ENCODE data around the gene B9D1.

B9D1 gene

DNA sequence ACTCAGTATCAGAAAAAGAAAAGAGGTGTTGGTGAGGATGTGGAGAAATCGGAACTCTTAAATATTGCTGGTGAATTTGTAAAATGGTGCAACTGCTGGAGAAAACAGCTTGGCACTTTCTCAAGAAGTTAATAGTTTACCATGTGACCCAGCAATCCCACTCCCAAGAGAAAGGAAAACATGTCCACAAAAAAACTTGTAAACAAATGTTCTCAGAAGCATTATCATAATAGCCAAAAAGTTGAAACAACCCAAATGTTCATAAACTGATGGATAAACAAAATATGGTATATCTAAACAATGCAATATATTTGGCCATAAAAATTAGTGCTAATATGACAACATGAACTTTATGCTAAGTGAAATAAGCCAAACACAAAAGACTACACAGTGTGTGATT is 13.2 kb upstream of the B9D1 start:
- no peak for DNase-seq

DNA sequence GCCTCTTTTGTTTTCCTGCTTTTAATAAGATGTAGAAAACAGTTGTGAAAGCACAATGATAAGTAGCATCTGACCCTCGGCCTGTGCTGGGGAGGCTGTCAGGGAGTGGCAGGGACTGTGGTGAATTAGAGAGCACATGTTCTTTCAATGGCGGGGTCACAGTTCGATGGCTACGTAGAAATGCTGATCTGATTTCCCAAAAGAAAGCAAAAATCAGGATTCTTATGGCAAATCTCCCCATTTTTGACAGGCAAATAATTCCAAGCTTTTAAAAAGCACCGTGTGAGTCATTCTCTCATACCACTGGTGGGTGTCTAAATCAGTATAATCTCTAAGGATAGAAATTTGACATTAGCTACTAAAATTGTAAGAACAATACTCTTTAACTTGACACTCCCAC is 11.6 kb upstream of the B9D1 start:
- DNase-seq: no peak

DNA sequence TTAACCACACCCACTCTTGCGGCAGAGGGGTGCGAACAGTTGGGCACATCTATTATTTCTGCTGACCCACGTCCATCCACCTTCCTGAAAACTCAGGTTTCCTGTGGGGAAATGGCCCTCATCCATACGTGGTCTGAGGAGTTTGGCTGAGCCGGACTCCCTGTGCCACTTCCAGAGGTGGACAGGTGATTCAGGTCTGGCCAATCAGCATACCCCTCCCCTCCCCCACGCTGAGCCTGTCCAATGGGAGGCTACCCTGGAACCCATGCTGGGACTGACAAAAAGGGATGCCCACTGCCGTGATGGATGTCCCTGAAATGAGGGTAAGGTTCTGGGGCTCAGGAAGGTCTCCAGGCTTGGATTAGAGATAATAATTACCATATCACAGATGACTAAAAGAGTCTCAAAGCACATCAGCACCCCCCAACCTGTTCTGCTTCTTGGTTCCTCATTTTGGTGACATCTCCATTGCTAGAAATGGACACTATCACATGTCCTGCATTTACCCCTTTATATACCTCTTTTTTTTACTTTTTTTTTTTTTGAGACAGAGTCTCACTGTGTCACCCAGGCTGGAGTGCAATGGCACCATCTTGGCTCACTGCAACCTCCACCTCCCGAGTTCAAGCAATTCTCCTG is 10.5 kb upstream of the B9D1 start:
- no peak for DNase-seq

DNA sequence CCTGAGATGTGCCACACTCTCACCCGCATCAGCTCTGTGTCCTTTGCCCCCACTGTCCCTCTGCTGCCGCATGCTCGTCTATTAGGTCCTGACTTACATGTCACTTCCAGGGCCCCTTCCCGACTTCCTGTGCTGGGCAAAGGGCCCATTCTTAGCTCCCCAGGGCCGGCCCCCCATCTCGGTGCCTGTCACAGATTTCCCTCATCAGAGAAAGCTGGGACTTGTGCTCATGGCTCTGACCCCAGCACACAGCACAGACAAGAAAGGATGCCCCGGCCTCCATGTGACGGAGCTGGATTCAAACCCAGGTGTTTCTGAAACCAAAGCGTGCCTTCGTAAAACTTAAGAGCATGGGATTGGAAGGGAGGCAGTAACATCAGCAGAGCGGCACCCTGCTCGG is 9.9 kb upstream of the B9D1 start:
- no peak for DNase-seq

DNA sequence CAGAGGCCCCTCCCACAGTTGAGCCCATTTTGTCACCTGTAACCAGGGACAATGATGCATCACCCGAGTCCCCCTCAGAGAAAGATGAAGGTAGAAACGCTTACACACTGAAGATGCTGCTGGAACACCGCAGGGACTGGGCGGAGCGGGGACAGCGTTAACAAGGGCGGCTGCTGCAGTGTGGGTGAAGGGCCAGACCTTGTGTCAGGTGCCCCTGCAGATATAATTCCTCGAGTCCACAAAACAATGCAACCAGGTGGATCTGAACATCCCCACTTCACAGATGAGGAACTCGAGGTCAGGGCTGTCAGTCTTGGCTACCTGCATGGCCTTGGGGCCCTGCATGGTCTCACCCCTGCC is 9.5 kb upstream of the B9D1 start:
- no peak for DNase-seq

DNA sequence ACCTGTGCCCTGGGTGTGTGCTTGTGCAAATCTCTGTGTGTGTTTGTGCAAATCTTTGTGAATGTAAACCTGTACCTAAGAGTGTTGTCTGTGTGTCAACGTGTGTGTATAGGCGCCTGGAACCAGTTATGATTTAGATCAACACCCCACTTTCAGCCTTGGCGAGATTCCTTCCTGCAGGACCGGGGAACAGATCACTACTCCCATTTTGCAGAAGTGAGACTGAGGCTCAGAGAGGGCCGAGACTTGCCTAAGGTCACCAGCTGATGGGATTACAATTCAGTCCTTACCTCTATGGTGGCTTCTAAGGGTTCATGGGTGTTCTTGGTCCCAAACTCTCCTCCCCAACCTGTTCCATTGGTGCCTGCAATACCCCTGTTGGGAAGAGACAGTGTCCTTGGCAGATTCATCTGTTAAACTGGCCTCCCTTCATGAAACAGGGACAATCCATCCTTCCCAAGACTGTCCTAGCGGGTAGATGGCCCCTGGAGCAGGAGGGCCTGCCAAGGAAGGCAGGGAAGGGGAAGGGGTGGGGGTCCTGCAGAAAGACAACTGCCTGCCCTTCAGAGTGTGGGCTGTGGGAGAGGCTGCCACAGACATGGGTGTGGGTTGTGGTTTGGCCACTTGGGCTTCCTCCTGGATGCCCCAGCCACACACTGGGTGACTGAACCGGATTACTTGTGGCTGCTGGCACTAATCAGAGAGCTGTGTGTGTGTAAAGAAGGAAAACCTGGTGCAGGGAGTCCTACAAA is 8.9 kb upstream of the B9D1 start:
- peak in 1 of 2 donors; percentile 22 for DNase-seq

DNA sequence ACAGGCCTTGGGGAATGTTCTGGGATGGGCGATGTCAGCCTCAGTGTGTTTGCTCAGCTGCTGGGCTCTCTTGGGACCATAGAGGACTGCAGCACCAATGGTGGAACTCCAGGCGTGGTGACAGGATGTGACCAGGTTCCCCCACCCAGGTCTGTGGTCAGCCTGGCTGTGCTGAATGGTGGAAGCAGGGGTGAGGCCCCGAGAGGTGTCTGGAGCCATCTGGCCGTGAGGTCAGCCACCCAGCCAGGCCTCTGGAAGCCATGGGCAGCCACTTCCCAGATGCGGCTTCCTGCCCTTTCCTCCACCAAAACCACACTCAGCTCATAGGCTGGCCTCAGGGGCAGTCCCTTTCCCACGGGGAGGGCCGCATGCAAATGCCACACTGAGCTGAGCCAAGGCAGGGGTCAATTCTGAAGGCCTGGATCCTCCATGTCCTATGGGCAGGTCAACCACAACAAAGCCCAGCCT is 8.0 kb upstream of the B9D1 start:
- peak; percentile 42 to 43 for DNase-seq

DNA sequence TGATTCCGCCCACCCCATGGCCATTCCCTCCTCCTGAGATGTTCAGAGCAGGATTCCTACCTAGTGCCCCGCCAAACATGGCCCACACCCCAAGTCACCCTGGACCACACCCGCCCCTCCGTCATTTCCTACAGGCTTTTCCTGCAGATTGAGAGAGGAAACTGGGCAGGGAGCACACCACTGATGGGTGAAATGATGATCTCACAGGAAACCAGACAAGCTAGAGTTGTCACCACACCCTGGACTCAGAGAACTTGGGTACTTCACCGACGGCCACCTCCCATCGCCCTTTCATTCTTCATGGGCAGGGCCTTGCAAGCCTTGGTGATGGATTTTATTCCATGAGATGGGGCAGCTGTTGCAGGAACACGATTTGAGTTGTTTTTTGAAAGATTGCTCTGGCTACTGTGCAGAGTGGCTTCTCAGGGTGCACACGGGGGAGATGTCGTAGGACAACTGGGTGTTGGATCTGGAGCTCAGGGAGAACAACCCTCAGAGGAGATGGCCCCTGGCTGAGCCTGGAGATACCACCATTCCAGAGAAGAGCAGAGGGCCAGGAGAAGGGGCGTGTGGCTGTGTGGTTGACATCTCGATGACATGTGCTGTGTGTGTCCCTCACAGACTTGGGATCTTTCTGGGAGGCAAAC is 7.4 kb upstream of the B9D1 start:
- DNase-seq: peak; percentile 59 to 62

DNA sequence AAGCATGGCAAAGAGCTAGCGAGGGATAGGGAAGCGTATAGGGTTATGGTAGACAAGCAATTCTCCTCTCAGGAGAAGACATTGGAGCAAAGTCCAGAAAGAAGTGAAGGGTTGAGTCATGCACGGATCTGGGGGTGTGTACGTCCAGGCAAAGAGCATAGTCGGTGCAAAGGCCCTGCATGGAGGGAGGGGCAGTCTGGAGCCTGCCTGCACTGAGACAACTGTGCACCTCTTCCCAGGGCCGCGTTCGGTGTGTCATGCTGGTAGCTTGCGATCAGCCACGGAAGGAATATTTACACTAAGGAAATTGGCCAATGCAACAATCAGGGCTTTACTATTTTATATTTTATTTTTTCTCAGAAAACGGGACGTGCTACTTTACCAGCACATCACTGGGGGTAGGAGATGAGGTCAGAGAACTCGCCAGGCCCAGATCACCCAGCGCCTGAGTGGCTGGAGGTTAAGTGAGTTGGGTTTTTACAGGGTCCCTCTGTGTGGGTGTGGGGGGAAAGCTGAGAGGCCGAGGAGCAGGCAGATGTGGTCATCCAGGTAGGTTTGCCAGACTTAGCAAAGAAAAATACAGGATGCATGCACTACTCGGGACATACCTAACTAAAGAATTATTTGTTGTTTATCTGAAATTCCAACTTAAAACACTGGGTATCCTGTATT is 6.7 kb upstream of the B9D1 start:
- no peak for DNase-seq

DNA sequence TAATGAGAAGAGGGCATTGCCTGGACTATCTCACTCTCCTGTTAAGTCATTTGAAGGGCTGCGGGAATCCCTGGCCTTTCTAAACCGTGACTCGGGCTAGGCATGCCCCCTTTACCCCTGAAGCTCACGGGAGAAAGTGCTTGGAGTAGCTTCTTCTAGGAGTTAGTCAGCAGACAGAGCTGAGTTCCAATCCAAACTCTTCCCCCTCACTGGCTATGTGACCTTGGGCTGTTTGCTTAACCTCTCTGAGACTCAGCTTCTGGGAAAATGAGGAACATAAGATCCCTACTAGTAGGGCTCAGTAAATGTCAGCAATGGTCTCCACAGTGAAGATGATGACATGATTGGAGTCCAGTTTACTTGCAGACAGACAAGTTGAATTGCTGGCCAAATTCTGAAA is 5.7 kb upstream of the B9D1 start:
- no peak for DNase-seq

DNA sequence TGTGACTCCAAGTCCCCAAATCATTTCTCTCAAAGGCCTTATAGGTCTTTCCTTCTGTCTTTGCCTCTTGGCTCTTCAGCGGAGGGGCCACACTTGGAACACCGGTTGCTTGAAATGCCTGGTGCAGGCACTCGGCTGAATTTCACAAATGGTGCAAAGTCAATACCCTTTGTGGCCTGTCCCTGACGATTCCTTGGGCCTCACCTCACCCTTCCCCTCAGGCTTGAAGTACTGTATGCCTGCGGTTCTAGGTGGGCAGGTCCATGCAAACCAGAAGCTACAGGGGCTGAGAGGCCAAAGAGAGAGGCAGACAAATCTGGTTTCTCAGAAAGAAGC is 4.1 kb upstream of the B9D1 start:
- DNase-seq: no peak

DNA sequence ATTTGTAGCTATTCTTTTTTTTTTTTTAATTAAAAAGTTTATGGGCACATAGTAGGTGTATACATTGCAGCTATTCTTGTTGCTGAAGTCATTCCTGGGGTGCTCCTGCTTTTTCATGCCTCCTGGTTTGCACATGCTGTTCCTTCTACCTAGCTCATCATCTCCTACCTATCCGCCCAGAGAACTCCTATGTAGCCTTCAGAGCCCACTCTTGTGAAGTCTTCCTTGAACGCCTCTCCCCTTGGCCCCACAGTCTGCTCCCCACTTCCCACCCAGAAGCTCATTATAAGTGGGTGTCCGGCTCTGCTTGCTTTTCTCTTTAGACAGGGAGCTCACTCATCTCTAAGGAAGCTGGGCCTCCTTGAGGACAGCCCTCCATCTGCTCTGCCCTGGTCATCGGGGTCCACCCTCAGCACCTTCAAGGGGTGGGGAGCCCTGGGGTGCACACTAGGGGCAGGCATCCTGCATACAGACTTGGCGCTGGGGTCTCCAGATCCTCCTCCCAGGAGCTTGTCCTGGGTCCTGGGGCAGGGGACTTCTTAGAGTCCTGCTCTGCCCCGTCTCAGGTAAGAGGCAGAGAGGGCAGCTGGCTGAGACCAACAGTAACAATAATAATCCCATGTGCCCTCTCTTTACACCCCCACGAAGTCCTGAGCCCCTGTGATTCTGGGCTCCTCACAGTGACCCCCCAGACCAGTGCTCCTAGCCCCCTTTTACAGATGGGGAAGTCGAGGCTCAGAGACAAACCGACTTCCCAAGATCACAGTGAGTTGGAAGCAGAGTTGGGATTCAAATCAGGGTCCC is 3.5 kb upstream of the B9D1 start:
- DNase-seq: no peak

DNA sequence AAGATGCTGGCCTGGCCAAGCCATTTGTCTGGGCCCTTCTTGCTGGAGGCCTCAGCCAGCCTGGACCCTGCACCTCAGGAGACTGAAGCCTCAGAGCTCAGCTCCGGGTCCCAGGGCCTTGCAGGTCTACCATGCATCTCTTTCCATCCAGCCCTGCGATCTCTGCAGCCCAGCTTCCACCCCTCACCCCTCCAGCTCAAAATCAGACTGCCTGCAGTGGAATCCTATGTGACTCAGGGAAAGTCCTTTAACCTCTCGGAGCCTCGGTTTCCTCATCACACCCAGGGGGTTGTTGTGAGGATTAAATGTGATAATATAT is 2.9 kb upstream of the B9D1 start:
- DNase-seq: no peak

DNA sequence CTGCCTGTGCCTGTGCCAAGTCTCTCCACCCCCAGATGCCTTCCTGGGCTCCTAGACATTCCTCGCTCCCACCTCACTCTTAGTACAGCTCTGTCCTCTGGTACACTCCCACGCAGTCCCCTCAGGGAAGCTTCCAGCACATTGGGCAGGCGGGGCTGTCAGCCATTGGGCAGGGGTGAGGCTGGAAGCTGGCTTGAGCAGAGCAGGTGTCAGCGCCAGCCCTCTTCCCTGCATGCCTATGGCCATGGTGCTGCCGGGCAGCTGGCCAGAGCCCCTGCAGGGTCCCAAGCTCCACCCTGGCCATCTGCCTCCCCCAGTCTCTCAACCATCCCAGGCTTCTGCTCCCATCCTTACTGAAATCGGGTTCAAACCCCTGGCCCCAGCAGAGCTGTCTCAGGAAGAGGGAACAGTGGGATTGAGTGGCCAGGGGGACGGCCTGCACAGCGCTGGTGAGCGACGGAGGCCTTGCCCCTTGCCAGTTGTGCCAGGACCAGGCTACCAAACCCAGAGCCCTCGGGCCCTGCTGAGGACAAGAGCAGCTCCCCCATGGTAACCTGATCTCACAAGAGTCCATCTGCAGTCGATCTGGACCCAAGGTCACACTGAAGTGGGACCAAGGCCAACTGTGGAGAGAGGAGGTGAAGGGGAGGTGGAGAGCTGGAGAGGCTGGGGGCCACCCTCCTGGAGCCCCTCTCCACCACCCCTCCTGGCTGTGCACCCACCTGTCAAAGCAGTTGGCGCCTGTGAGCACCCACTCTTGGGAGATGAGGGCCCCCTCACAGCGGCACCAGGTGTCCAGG is 2.4 kb upstream of the B9D1 start:
- DNase-seq: no peak

DNA sequence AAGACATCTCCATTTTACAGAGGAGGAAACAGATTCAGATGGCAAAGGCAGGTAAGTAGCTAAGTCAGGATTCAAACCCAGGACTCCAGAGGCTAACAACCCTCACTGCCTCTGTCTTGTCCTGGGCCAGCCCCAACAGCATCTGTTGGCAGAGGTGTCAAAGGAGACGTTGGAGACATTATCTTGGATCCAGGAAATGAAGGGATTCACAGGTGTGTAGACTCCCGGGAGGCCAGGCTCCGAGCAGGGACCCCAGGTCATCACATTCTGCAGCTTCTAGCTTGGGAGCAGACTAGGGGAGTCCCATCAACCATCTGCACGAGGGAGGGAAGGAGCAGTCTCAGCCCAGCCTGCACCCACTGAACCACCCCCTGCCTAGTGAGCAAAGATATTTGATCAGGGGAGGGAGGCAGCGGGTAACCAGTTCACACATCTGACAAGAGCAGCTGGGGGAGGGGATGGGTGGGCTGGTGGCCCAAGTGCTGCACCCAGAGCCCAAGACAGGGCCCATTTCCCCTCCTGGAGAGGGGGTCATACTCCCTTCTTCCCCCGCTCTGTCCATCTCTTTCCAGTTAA is 1.0 kb upstream of the B9D1 start:
- no peak for DNase-seq

DNA sequence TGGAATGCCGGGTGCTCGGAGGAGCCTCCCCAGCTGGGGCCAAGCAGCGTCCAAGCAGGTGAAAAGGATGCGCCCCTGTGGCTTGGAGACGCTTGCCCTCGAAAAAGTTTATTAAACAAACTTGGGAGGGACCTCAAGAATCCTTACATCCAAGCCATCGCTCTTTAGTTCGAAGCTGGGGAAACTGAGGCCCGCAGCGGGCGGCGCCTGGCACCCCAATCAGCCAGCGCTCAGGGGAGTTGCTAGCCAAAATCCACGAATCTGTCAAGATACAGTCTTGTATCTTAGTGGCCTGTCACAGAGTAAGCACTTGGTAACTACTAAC is 553 bp upstream of the B9D1 start:
- DNase-seq: no peak

DNA sequence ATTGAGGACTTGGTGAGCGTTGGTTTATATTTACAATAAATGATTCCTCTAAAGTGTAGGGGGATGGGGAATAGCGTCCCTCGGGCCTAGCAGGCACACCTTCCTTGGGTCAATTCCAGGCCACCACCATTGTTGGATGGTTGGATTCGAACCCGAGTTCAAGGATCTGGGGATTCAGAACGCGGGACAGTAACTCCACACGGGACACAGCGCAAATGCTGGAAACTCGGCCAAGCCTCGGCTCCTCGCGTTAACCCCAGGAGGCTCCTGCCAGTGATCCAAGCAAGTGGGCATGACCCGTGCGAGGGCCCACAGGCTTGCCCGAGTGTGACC is 613 bp downstream of the B9D1 start:
- no peak for DNase-seq

DNA sequence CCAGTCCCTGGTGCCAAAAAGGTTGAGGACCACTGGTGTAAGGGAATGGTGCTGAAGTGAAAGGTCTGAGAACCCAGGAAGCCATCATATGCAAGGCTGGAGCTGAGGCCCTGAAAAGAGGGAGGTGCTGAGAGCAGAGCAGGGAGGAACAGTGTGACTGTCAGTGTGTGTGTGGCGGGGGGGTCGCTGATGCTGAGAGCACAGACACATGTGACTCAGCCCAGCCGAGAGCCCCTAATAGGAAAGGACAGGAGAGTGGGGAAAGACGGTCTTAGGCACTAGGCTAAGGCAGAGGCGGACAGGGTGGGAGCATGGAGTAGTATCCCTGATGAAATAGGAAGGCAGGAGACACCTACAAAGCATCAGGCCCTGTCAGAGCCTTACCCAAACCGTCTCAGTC is 1.2 kb downstream of the B9D1 start:
- no peak for DNase-seq

DNA sequence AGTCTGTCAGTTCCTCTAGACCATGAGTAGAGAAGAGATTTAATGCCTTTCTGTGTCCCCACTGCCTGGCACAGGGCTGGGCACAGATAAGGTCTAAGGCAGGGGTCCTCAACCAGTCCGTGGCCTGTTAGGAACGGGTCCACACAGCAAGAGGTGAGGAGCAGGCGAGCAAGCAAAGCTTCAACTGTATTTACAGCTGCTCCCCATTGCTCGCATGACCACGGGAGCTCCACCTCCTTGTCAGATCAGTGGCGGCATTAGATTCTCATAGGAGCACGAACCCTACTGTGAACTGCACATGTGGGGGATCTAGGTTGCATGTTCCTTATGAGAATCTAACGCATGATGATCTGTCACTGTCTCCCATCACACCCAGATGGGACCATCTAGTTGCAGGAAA is 1.8 kb downstream of the B9D1 start:
- no peak for DNase-seq

DNA sequence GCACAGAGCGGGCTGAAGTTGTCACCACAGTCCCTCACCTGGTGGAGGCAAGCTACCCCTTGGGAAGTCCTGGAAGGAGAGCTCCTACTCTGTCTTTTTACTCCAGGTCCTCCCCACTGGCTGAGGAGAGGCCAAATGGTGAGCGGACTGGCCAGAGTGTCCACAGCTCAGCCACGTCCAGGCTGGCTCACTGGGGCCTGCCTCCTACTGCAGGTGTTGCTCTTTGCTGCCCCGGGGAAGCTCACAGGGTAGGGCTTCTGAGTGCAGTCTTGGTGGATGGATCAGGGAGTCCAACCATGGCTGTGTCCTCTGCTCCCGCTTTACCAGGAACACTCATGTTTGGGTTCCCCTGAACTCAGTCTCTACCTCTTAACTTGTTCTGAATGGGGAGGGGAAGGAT is 2.7 kb downstream of the B9D1 start:
- no peak for DNase-seq

DNA sequence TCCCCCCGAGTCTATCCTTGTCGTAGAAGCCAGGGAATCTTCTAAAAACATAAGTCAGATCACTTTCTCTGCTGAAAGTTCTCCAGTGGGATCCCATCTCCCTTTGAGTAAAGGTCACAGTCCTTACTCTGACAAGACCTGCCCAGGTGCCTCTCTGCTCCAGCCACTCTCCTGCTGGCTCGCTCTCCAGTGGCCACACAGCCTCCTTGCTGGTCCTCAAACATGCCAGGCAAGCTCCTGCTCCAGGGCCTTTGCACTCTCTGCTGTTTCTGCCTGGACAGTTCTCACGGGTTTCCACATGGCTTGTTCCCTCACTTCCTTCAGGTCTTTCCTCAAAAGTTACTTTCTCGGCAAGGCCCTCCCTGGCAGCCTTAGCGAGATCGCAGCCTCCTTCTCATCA is 3.4 kb downstream of the B9D1 start:
- no peak for DNase-seq

DNA sequence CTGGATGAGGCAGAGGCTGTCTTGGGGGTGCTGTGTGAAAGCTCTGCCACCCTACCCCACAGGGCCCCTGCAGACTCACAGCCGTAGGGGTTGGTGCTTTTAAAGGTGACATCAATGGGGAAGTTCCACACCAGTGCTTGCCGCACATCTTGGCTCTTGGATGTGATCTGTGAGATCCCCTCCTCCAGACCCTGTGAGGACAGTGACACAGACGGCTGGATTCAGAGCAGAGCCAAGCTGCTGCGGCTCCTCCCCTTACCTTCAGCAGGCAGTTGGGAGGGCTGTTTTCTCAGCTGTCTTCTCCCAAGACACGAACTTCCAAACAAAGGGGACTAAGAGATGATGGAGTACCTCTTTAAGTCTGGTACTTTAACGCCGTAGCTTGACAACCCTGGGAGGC is 4.8 kb downstream of the B9D1 start:
- no peak for DNase-seq
